Endodermal cell (in vitro differentiated cells): Measurements from ENCODE around the gene SYT1. TPM values are rescaled to one million over a fixed set of nuclear protein-coding genes. Genes with fewer than 3 reads are reported as not detected.

Experiments
- DNase-seq: peaks from one replicate; pipeline ENCODE4 v3.0.0-alpha.2; 2017
- H3K27ac ChIP-seq: 2 replicates; pipeline ENCODE4 v1.5.1; 2013; ENCODE audit warnings: mild to moderate bottlenecking, low read depth, low read length, moderate library complexity
- H3K27me3 ChIP-seq: 2 replicates; pipeline ENCODE4 v1.6.1; 2013; ENCODE audit warnings: mild to moderate bottlenecking, low read length, moderate library complexity; ENCODE audit not compliant: insufficient read depth, control insufficient read depth, poor library complexity, severe bottlenecking
- H3K36me3 ChIP-seq: 2 replicates; pipeline ENCODE4 v1.7.0; 2013; ENCODE audit warnings: mild to moderate bottlenecking, low read length, moderate library complexity; ENCODE audit not compliant: control insufficient read depth, insufficient read depth
- H3K4me1 ChIP-seq: one replicate; pipeline ENCODE4 v1.7.0; 2013; ENCODE audit warnings: low read length; ENCODE audit not compliant: control insufficient read depth, insufficient read depth
- H3K4me3 ChIP-seq: 2 replicates; pipeline ENCODE4 v1.5.1; 2013; ENCODE audit warnings: mild to moderate bottlenecking, low read length, moderate library complexity
- H3K9ac ChIP-seq: 2 replicates; pipeline ENCODE4 v1.6.1; 2013; ENCODE audit warnings: mild to moderate bottlenecking, low read length, moderate library complexity; ENCODE audit not compliant: poor library complexity, severe bottlenecking; ENCODE audit errors: extremely low read depth
- H3K9me3 ChIP-seq: 2 replicates; pipeline ENCODE4 v1.6.1; 2013; ENCODE audit warnings: mild to moderate bottlenecking, low read length, moderate library complexity; ENCODE audit not compliant: control insufficient read depth
- H3K27ac Mint-ChIP-seq: 2 replicates; pipeline ENCODE4 v1.8.0; 2020; ENCODE audit warnings: mixed read lengths
- H3K27me3 Mint-ChIP-seq: 2 replicates; pipeline ENCODE4 v1.8.0; 2021; ENCODE audit warnings: mild to moderate bottlenecking, mixed read lengths; ENCODE audit not compliant: insufficient read depth
- H3K36me3 Mint-ChIP-seq: 2 replicates; pipeline ENCODE4 v1.8.0; 2020; ENCODE audit warnings: low read depth, mixed read lengths
- H3K4me1 Mint-ChIP-seq: 2 replicates; pipeline ENCODE4 v1.8.0; 2020; ENCODE audit warnings: mixed read lengths
- H3K4me3 Mint-ChIP-seq: 2 replicates; pipeline ENCODE4 v1.8.0; 2020; ENCODE audit warnings: mild to moderate bottlenecking, moderate library complexity, mixed read lengths
- H3K9me3 Mint-ChIP-seq: 2 replicates; pipeline ENCODE4 v1.8.0; 2020; ENCODE audit warnings: mild to moderate bottlenecking, mixed read lengths
- WGBS, 2 experiments: methylation state at CpG; one replicate each; pipeline versions ENCODE4 v1.1.5 to v1.1.7; 2013; ENCODE audit warnings: missing lambda C conversion rate in 2 of 2, mixed read lengths in 1 of 2; ENCODE audit not compliant: insufficient coverage in 1 of 2, insufficient read length in 1 of 2; 5-methylcytosine and 5-hydroxymethylcytosine counted together
- total RNA-seq, 2 donors: library from RNA; stranded (reverse); fragmentation: NEBNext Ultra II Directional in 1 of 2; extraction: Animal tissue kit (Norgen Biotek cat#: 25700) in 1 of 2; gene quantifications; 2 replicates in 1 of 2; 3 replicates in 1 of 2; pipeline ENCODE4 v1.2.1, GENCODE V29; 2021
- TF ChIP-seq, protein P1 (sequence below): fragments of 200-600 bp; sonication (generic); conservative IDR thresholded peaks from 2 replicates; pipeline ENCODE4 v1.5.0; 2021; ENCODE audit warnings: antibody characterized with exemption, mild to moderate bottlenecking

Gene SYT1
- total RNA-seq, 2 donors from 2014 or later: 6.8 to 10.7 TPM

DNA sequence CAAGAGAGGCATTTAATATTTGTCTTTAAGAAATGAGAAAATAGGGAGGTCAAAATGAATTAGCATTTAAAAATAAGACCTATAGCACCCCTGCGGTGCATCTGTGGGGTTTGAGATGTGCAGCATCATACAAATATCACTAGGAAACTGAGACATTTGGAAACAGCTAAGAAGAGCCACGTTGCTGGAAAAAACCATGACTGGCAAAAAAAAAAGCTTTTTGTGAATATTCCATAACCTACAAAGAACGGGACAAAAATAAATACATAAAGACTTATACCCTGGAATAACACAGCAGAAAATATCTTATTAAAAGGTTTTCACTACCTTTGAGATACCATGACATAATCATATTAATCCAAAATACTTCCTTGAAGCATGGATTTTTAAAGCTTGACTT, 460.0 kb downstream of the SYT1 start:
- Histone ChIP-seq H3K4me1 (no peaks in the 10 kb centered on the region), H3K9ac (no peak overlapping the region), H3K27ac (no peak overlapping the region), H3K27me3 (no peaks in the 10 kb centered on the region), H3K9me3 (no peaks in the 10 kb centered on the region), H3K4me3 (no peak overlapping the region), H3K36me3 (no peaks in the 10 kb centered on the region)
- TF ChIP-seq, protein P1, sequence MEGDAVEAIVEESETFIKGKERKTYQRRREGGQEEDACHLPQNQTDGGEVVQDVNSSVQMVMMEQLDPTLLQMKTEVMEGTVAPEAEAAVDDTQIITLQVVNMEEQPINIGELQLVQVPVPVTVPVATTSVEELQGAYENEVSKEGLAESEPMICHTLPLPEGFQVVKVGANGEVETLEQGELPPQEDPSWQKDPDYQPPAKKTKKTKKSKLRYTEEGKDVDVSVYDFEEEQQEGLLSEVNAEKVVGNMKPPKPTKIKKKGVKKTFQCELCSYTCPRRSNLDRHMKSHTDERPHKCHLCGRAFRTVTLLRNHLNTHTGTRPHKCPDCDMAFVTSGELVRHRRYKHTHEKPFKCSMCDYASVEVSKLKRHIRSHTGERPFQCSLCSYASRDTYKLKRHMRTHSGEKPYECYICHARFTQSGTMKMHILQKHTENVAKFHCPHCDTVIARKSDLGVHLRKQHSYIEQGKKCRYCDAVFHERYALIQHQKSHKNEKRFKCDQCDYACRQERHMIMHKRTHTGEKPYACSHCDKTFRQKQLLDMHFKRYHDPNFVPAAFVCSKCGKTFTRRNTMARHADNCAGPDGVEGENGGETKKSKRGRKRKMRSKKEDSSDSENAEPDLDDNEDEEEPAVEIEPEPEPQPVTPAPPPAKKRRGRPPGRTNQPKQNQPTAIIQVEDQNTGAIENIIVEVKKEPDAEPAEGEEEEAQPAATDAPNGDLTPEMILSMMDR: no peak
- Mint-ChIP-seq H3K4me3 (no peak overlapping the region), H3K4me1 (peaks cover 34% of the 10 kb centered on the region), H3K9me3 (no peaks in the 10 kb centered on the region), H3K27ac (no peak overlapping the region), H3K36me3 (no peaks in the 10 kb centered on the region), H3K27me3 (no peaks in the 10 kb centered on the region)
- 88% methylated on average over 3 of the region's 3 CpGs; no CpG with 5 or more reads in 1 of the 2 experiments for WGBS, 2 experiments
- no peak for DNase-seq

DNA sequence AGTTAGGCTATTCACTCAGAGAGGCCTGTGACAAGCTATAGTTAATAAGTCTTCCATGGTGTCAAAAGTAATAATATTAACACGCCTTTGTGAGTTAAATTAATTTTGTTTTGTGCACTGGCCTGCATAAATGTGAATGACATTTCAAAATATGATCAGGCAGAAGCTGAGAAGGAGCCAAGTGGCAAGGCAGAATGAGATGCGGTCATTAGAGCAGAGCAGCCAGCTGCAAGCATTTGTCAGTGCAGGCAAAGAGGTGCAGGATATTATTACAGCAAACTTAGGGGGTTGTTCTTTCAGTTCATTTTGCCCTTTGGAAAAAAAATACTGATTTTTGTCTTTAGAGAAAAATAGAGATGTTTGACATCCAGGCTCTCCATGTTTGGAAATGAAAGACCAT, 461.6 kb downstream of the SYT1 start:
- 91 to 94% methylated on average over 1 to 2 of the region's 2 CpGs for WGBS, 2 experiments
- no peak for DNase-seq

DNA sequence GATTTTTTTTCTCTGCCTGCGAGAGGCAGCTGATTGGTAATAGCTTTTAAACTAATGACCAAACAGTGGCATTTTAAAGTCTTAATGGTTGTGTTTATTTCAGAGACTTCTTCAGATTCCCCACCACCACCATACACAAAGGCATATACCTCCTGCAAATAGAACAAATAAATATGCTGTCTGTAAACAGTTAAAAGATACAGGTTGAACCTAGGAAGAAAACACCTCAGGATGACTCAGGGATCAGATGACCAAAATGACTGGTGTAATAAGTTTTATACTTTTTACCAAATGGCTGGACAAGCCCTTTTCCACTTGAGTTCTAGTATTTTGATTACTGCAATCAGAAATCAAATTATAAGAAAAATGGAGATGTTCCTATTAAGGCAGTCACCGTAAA, 462.1 kb downstream of the SYT1 start:
- Histone ChIP-seq H3K4me3 (no peak overlapping the region), H3K4me1 (no peaks in the 10 kb centered on the region), H3K27me3 (no peaks in the 10 kb centered on the region), H3K36me3 (no peaks in the 10 kb centered on the region), H3K9me3 (no peaks in the 10 kb centered on the region), H3K9ac (no peak overlapping the region), H3K27ac (no peak overlapping the region)
- Mint-ChIP-seq H3K4me3 (no peak overlapping the region), H3K27me3 (no peaks in the 10 kb centered on the region), H3K36me3 (no peaks in the 10 kb centered on the region), H3K4me1 (peaks cover 31% of the 10 kb centered on the region), H3K27ac (no peak overlapping the region), H3K9me3 (no peaks in the 10 kb centered on the region)
- no peak for DNase-seq
- TF ChIP-seq, protein P1: no peak
- WGBS, 2 experiments: 83 to 93% methylated on average over 1 to 2 of the region's 2 CpGs

More for the DNA sequence above, 461.6 kb downstream of the SYT1 start:
- Mint-ChIP-seq H3K4me3 (no peak overlapping the region), H3K9me3 (no peaks in the 10 kb centered on the region), H3K27me3 (no peaks in the 10 kb centered on the region), H3K36me3 (no peaks in the 10 kb centered on the region), H3K4me1 (peaks cover 34% of the 10 kb centered on the region), H3K27ac (no peak overlapping the region)
- Histone ChIP-seq H3K9me3 (no peaks in the 10 kb centered on the region), H3K4me1 (no peaks in the 10 kb centered on the region), H3K27ac (no peak overlapping the region), H3K27me3 (no peaks in the 10 kb centered on the region), H3K4me3 (no peak overlapping the region), H3K36me3 (no peaks in the 10 kb centered on the region), H3K9ac (no peak overlapping the region)
- TF ChIP-seq, protein P1: no peak
